SIG-M5 (cell line): ENCODE results near the gene SORCS2.

Source experiments
- DNase-seq: peaks from one replicate; lab custom pipeline; 2025; lab: John Stamatoyannopoulos, UW

SORCS2 gene

GRCh38 chr4:7766086-7766485 lies 573.7 kb downstream of the SORCS2 start:
- DNase-seq, result no peak

- no peak for DNase-seq
Measured at GRCh38 chr4:7766661-7767345, 574.5 kb downstream of the SORCS2 start.

GRCh38 chr4:7767526-7767925 lies 575.2 kb downstream of the SORCS2 start:
- DNase-seq, result no peak

- DNase-seq, result no peak
Measured at GRCh38 chr4:7767966-7768365, 575.6 kb downstream of the SORCS2 start.

- DNase-seq, result no peak
Measured at GRCh38 chr4:7768736-7769135, 576.4 kb downstream of the SORCS2 start.

GRCh38 chr4:7769396-7770223 lies 577.3 kb downstream of the SORCS2 start:
- DNase-seq, result no peak

GRCh38 chr4:7770224-7771050 lies 578.1 kb downstream of the SORCS2 start:
- no peak for DNase-seq

- no peak for DNase-seq
Measured at GRCh38 chr4:7771056-7771455, 578.7 kb downstream of the SORCS2 start.

- DNase-seq, result no peak
Measured at GRCh38 chr4:7771541-7772507, 579.5 kb downstream of the SORCS2 start.

- DNase-seq, result no peak
Measured at GRCh38 chr4:7772711-7773385, 580.5 kb downstream of the SORCS2 start.

- DNase-seq, result no peak
Measured at GRCh38 chr4:7773401-7774180, 581.3 kb downstream of the SORCS2 start.

GRCh38 chr4:7774301-7775294 lies 582.3 kb downstream of the SORCS2 start:
- DNase-seq, result no peak

GRCh38 chr4:7775396-7775795 lies 583.1 kb downstream of the SORCS2 start:
- no peak for DNase-seq

GRCh38 chr4:7777017-7777710 lies 584.8 kb downstream of the SORCS2 start:
- DNase-seq, result no peak

- DNase-seq, result no peak
Measured at GRCh38 chr4:7777871-7778509, 585.7 kb downstream of the SORCS2 start.

- no peak for DNase-seq
Measured at GRCh38 chr4:7778510-7779431, 586.4 kb downstream of the SORCS2 start.

- no peak for DNase-seq
Measured at GRCh38 chr4:7779432-7779768, 587.1 kb downstream of the SORCS2 start.
